ENCODE results near the gene DSCAML1. TPM values are rescaled to one million over a fixed set of nuclear protein-coding genes. Genes with fewer than 3 reads are reported as not detected.

Gene DSCAML1
- total RNA-seq, 1 donor from 2014 or later: not detected

- ATAC-seq: peak; percentile 80
These were observed 358.5 kb downstream of the DSCAML1 start for GRCh38 chr11:117438371-117439000.

GRCh38 chr11:117437791-117438130 lies 359.3 kb downstream of the DSCAML1 start:
- no peak for ATAC-seq

- no peak for ATAC-seq
These were observed 359.8 kb downstream of the DSCAML1 start for GRCh38 chr11:117437041-117437790.

GRCh38 chr11:117435326-117435725 lies 361.7 kb downstream of the DSCAML1 start:
- no peak for ATAC-seq

- ATAC-seq: no peak
These were observed 362.5 kb downstream of the DSCAML1 start for GRCh38 chr11:117434481-117434880.

- no peak for ATAC-seq
These were observed 363.3 kb downstream of the DSCAML1 start for GRCh38 chr11:117433717-117434116.

GRCh38 chr11:117431436-117431835 lies 365.6 kb downstream of the DSCAML1 start:
- ATAC-seq: no peak

GRCh38 chr11:117430293-117430955 lies 366.6 kb downstream of the DSCAML1 start:
- no peak for ATAC-seq

GRCh38 chr11:117428856-117429229 lies 368.2 kb downstream of the DSCAML1 start:
- no peak for ATAC-seq

GRCh38 chr11:117428186-117428855 lies 368.7 kb downstream of the DSCAML1 start:
- ATAC-seq: no peak

GRCh38 chr11:117427356-117427874 lies 369.6 kb downstream of the DSCAML1 start:
- ATAC-seq: no peak

GRCh38 chr11:117426941-117427340 lies 370.1 kb downstream of the DSCAML1 start:
- no peak for ATAC-seq

- ATAC-seq: peak; percentile 57
These were observed 370.7 kb downstream of the DSCAML1 start for GRCh38 chr11:117426297-117426685.

- ATAC-seq: no peak
These were observed 371.2 kb downstream of the DSCAML1 start for GRCh38 chr11:117425679-117426296.

- ATAC-seq: no peak
These were observed 372.2 kb downstream of the DSCAML1 start for GRCh38 chr11:117424781-117425180.

GRCh38 chr11:117423046-117423575 lies 373.9 kb downstream of the DSCAML1 start:
- ATAC-seq: no peak

- no peak for ATAC-seq
These were observed 375.5 kb downstream of the DSCAML1 start for GRCh38 chr11:117421476-117421875.

GRCh38 chr11:117421041-117421440 lies 376.0 kb downstream of the DSCAML1 start:
- ATAC-seq: no peak

- ATAC-seq: no peak
These were observed 376.4 kb downstream of the DSCAML1 start for GRCh38 chr11:117420598-117420997.

- no peak for ATAC-seq
These were observed 376.9 kb downstream of the DSCAML1 start for GRCh38 chr11:117420143-117420485.

- ATAC-seq: no peak
These were observed 377.4 kb downstream of the DSCAML1 start for GRCh38 chr11:117419482-117420142.

Data from esophagus mucosa (tissue), 1 donor.